Measurements from ENCODE around the gene MUC12.
"Not testable (repeated sequence)": the region's sequence is repeated elsewhere in the genome, so short reads cannot be mapped to it uniquely, and the experiment has no call there.

GRCh38 chr7:100999334-100999733 lies 30.0 kb downstream of the MUC12 start:
- not testable (repeated sequence) for TF ChIP-seq CTCF (conservative IDR thresholded peaks at IDR 0.05); EZH2 (IDR thresholded peaks at IDR 0.05; ENCODE audit: low read depth)
